AG09319 (cell line): ENCODE data around the gene DUOXA1.

ENCODE experiments used
- DNase-seq: peaks from one replicate; pipeline ENCODE4 v3.0.0-alpha.2; 2010; ENCODE audit warnings: low read depth; ENCODE audit errors: extremely low read depth
- TF ChIP-seq, protein P1 (sequence below): IDR thresholded peaks from 2 replicates; pipeline ENCODE4 v1.5.1; 2011; ENCODE audit warnings: low read depth, mild to moderate bottlenecking, inconsistent platforms, low read length, moderate library complexity

The DUOXA1 gene

DNA sequence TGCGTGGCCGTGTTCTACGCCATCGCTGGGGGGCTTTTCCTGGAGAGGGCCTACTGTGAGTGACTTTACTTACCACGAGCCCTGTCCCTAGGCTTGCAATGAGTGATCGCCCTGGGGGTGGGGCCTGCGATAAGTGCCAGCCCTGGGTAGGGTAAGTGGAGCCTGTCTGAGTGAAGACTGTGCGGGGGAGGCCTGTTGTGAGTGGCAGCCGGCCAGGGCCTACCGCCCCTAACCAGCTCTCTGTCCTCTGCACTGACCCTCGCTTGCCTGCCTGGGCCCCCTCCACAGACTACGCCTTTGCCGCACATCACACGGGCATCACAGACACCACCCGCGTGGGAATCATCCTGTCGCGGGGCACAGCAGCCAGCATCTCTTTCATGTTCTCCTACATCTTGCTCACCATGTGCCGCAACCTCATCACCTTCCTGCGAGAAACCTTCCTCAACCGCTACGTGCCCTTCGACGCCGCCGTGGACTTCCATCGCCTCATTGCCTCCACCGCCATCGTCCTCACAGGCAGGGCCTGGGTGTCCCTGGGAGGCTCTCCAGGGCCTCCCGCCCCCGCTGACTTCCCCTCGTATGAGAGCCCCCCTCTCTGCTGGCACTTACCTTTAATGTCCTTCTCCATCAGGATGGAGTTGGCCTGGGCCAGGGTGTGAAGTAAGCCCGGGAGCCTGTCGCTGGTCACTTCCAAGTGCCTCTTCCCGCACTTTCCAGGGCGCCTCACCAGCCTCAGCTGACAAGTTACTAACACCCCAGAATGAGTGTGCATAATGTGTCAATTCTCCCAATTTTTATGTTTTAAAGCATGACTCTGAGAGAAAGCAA, 22.5 kb upstream of the DUOXA1 start:
- DNase-seq = no peak

GRCh38 chr15:45150997-45151396, 21.3 kb upstream of the DUOXA1 start:
- TF ChIP-seq, protein P1, sequence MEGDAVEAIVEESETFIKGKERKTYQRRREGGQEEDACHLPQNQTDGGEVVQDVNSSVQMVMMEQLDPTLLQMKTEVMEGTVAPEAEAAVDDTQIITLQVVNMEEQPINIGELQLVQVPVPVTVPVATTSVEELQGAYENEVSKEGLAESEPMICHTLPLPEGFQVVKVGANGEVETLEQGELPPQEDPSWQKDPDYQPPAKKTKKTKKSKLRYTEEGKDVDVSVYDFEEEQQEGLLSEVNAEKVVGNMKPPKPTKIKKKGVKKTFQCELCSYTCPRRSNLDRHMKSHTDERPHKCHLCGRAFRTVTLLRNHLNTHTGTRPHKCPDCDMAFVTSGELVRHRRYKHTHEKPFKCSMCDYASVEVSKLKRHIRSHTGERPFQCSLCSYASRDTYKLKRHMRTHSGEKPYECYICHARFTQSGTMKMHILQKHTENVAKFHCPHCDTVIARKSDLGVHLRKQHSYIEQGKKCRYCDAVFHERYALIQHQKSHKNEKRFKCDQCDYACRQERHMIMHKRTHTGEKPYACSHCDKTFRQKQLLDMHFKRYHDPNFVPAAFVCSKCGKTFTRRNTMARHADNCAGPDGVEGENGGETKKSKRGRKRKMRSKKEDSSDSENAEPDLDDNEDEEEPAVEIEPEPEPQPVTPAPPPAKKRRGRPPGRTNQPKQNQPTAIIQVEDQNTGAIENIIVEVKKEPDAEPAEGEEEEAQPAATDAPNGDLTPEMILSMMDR = no peak
- DNase-seq = no peak

More for the DNA sequence above, 22.5 kb upstream of the DUOXA1 start:
- TF ChIP-seq, protein P1 = no peak

GRCh38 chr15:45150481-45150880, 20.8 kb upstream of the DUOXA1 start:
- no peak for DNase-seq
- TF ChIP-seq, protein P1 = no peak

GRCh38 chr15:45149060-45149459, 19.4 kb upstream of the DUOXA1 start:
- TF ChIP-seq, protein P1 = no peak
- no peak for DNase-seq

GRCh38 chr15:45148076-45149059, 18.7 kb upstream of the DUOXA1 start:
- TF ChIP-seq, protein P1 = no peak

GRCh38 chr15:45147606-45148005, 17.9 kb upstream of the DUOXA1 start:
- TF ChIP-seq, protein P1 = no peak
- no peak for DNase-seq

More at GRCh38 chr15:45148076-45149059, 18.7 kb upstream of the DUOXA1 start:
- no peak for DNase-seq
